Measurements from ENCODE around the gene ZHX3. TPM values are rescaled to one million over a fixed set of nuclear protein-coding genes. Genes with fewer than 3 reads are reported as not detected.

The ZHX3 gene
- total RNA-seq, 5 donors from 2014 or later (not counting 1 experiment from before 2014, with no cell fraction given) = 7.0 to 11.1 (median 10.5) TPM

- H3K4me1 Mint-ChIP-seq = peaks cover 72 to 74% (median 73%) of the 10 kb centered on the region in 3 donors
- peak; percentile 8 to 21 (median 16) for ATAC-seq (replicated peaks in 1 of 4)
- Histone ChIP-seq H3K27me3 (replicated peaks in 1 of 2; ENCODE audit: control insufficient read depth in 2 of 2, extremely low read depth in 1 of 2, insufficient read depth in 2 of 2, low read length in 1 of 2) (no peaks in the 10 kb centered on the region), H3K4me3 (ENCODE audit: control insufficient read depth in 1 of 2, extremely low read depth in 1 of 2, low read length in 1 of 2) (peak overlapping the region; percentile 76 to 97), H3K4me1 (ENCODE audit: control insufficient read depth in 1 of 2, extremely low read depth in 1 of 2, insufficient read depth in 2 of 2, low read length in 2 of 2) (peaks cover 55 to 74% of the 10 kb centered on the region in 2 experiments), H3K9me3 (no peaks in the 10 kb centered on the region), H3K36me3 (ENCODE audit: control insufficient read depth in 2 of 2, extremely low read depth in 1 of 2, insufficient read depth in 1 of 2, low read length in 1 of 2) (no peaks in the 10 kb centered on the region), H3K27ac (ENCODE audit: low read length) (peak overlapping the region; percentile 76)
- peak in 32 of 35 experiments; percentile 29 to 69 (median 50) for DNase-seq
- no peaks in the 10 kb centered on the region for H3K27me3 Mint-ChIP-seq
- peak overlapping the region; percentile 95 to 97 for H3K27ac Mint-ChIP-seq
- no peaks in the 10 kb centered on the region for H3K36me3 Mint-ChIP-seq
- H3K4me3 Mint-ChIP-seq = peak overlapping the region; percentile 86 to 90 (median 89)
- no peaks in the 10 kb centered on the region for H3K9me3 Mint-ChIP-seq
- CTCF ChIA-PET = interaction anchor here (1.0 to 2.0 kb wide), 3 partner anchors 19 to 20 kb away, joined by 3 to 10 read pairs (median 3); no protein-coding TSS in a partner anchor
- under 1% methylated on average over 58 of the region's 66 CpGs for WGBS (ENCODE audit: insufficient coverage)
- POLR2A ChIA-PET = no interaction called here
These were observed 179.7 kb downstream of the ZHX3 start for GRCh38 chr20:41137614-41138474.

DNA sequence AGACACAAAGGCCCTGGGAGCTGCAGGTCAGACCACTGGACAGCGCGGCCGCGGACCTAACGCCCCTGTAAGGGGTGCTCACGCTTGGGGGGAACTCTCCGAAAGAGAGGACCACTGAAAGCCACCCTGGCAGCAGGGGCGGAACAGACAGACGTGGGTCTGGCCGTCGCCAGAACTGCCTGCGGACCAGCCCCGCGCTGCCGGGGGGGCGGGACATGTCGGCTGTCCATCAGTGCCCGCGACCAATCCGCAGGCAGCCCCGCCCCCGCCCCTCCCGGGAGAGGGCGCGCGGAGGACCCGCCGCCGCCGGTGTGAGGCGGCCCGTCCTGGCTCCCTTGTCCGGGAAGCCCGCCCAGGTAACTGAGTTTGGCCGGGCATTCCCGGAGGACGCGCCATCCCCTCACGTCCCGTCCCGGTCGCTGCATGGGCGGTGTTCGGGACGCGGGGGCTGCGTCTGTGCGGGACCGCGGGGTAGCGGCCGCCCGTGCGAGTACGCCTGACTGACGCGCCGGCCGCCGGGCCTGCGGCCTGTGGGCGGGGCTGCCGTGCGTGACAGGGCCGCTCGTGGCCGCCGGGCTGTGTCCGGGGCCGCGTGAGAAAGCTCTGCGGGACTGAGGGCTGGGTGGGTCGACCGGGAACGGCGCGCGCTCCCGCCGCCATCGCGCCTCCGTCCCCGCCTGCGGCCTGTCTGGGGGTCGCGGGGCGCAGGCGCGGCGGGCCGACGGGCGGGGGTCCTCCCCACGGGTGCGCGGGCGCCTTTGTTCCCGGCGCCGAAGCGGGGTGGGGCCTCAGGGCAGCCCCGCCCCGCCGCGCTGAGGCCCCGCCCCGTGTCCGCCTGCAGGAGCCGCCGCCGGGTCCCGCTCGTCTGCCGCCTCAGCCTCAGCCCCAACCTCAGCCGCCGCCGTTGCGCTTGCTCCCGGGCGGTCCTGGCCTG is 180.6 kb downstream of the ZHX3 start, which contains the start of gene PLCG1:
Gene PLCG1, plus strand, starts transcription at position 864 of the 934 bp plus-strand sequence. CDS start 99 bp downstream, outside the sequence.
- peak; percentile 75 to 79 (median 76) for ATAC-seq (replicated peaks in 1 of 4)

DNA sequence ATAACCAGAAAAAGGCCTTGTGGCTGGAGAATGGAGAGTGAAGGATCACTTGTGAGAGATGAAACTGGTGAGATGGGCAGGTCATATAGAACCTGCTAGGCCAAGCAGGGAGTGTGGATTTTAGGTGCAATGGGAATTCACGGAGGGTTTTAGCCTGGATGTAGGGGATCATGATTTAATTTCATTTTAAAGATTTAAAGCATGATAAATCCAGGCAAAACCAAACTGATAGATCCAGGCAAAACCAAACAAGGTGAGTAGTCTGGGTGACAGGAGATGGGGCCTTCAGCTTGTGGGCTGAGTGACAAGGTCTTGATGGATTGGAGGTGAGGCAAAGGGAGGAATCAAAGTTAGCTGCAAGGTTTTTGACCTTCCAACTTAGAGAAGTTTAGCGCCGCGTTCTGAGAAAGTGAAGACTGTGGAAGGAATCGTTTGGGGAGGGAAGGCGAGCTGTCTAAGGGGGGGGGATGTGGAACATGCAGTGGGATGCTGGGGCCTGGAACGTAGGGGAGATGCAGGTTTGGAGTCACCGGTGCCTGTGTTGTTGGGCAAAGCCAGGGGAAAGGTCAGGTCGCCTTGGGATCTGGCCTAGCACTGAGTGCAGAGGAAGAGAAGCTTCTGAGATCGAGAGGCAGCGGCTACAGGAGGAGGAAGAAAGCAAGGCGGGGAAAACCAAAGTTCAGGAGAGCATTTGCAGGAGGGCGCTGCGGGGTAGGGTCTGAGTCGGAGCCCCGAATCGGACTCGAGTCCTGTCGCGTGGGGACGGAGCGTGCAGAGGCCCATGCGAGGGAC is 181.4 kb downstream of the ZHX3 start:
- Histone ChIP-seq H3K9me3 (no peaks in the 10 kb centered on the region), H3K4me1 (ENCODE audit: control insufficient read depth in 1 of 2, extremely low read depth in 1 of 2, insufficient read depth in 2 of 2, low read length in 2 of 2) (peaks cover 37 to 57% of the 10 kb centered on the region in 2 experiments), H3K4me3 (ENCODE audit: control insufficient read depth in 1 of 2, extremely low read depth in 1 of 2, low read length in 1 of 2) (peak overlapping the region; percentile 51 to 58), H3K27ac (ENCODE audit: low read length) (peak overlapping the region; percentile 38), H3K36me3 (ENCODE audit: control insufficient read depth in 2 of 2, extremely low read depth in 1 of 2, insufficient read depth in 1 of 2, low read length in 1 of 2) (no peaks in the 10 kb centered on the region), H3K27me3 (replicated peaks in 1 of 2; ENCODE audit: control insufficient read depth in 2 of 2, extremely low read depth in 1 of 2, insufficient read depth in 2 of 2, low read length in 1 of 2) (no peaks in the 10 kb centered on the region)
- ATAC-seq (replicated peaks in 1 of 4) (no peak), DNase-seq (peak in 2 of 35 experiments; percentile 36 to 42)
- CTCF ChIA-PET = interaction anchor here (0.6 to 3.7 kb wide), 29 partner anchors 9 to 205 kb away, joined by 3 to 57 read pairs (median 5); partner anchors contain the start of gene LPIN3 (in 2 of the 2)
- peak overlapping the region; percentile 81 to 93 for H3K27ac Mint-ChIP-seq
- peak overlapping the region; percentile 82 to 89 (median 86) for H3K4me3 Mint-ChIP-seq
- no peaks in the 10 kb centered on the region for H3K36me3 Mint-ChIP-seq
- no peaks in the 10 kb centered on the region for H3K27me3 Mint-ChIP-seq
- POLR2A ChIA-PET = interaction anchor here in 1 of 2 donors (0.7 kb wide), 1 partner anchor 37 kb away, joined by 3 read pairs; no protein-coding TSS in a partner anchor
- H3K4me1 Mint-ChIP-seq = peaks cover 54 to 59% (median 55%) of the 10 kb centered on the region in 3 donors
- H3K9me3 Mint-ChIP-seq = no peaks in the 10 kb centered on the region
- WGBS (ENCODE audit: insufficient coverage) = 44% methylated on average over 23 of the region's 23 CpGs

More for the DNA sequence above, 180.6 kb downstream of the ZHX3 start, which contains the start of gene PLCG1:
- peak; percentile 52 to 90 (median 73) for DNase-seq
- Histone ChIP-seq H3K27ac (ENCODE audit: low read length) (peak within 1 kb of the TSS; percentile 76), H3K4me3 (ENCODE audit: control insufficient read depth in 1 of 2, extremely low read depth in 1 of 2, low read length in 1 of 2) (peak within 1 kb of the TSS; percentile 76 to 97), H3K27me3 (replicated peaks in 1 of 2; ENCODE audit: control insufficient read depth in 2 of 2, extremely low read depth in 1 of 2, insufficient read depth in 2 of 2, low read length in 1 of 2) (no peaks in the 10 kb centered on the region), H3K9me3 (no peaks in the 10 kb centered on the region), H3K36me3 (ENCODE audit: control insufficient read depth in 2 of 2, extremely low read depth in 1 of 2, insufficient read depth in 1 of 2, low read length in 1 of 2) (no peaks in the 10 kb centered on the region), H3K4me1 (ENCODE audit: control insufficient read depth in 1 of 2, extremely low read depth in 1 of 2, insufficient read depth in 2 of 2, low read length in 2 of 2) (peaks cover 46 to 66% of the 10 kb centered on the region in 2 experiments)
- CTCF ChIA-PET = interaction anchor here (1.0 to 3.7 kb wide), 12 partner anchors 8 to 203 kb away, joined by 3 to 57 read pairs (median 12); partner anchors contain the start of gene LPIN3 (in 1 of the 2)
- no peaks in the 10 kb centered on the region for H3K9me3 Mint-ChIP-seq
- H3K4me1 Mint-ChIP-seq = peaks cover 63 to 66% (median 64%) of the 10 kb centered on the region in 3 donors
- H3K27me3 Mint-ChIP-seq = no peaks in the 10 kb centered on the region
- H3K4me3 Mint-ChIP-seq = peak within 1 kb of the TSS; percentile 86 to 90 (median 89)
- POLR2A ChIA-PET = interaction anchor here in 1 of 2 donors (0.6 to 0.7 kb wide), 2 partner anchors 36 to 65 kb away, joined by 3 read pairs; no protein-coding TSS in a partner anchor
- H3K36me3 Mint-ChIP-seq = no peaks in the 10 kb centered on the region
- WGBS (ENCODE audit: insufficient coverage) = under 1% methylated on average over 121 of the region's 121 CpGs
- peak within 1 kb of the TSS; percentile 95 to 97 for H3K27ac Mint-ChIP-seq

DNA sequence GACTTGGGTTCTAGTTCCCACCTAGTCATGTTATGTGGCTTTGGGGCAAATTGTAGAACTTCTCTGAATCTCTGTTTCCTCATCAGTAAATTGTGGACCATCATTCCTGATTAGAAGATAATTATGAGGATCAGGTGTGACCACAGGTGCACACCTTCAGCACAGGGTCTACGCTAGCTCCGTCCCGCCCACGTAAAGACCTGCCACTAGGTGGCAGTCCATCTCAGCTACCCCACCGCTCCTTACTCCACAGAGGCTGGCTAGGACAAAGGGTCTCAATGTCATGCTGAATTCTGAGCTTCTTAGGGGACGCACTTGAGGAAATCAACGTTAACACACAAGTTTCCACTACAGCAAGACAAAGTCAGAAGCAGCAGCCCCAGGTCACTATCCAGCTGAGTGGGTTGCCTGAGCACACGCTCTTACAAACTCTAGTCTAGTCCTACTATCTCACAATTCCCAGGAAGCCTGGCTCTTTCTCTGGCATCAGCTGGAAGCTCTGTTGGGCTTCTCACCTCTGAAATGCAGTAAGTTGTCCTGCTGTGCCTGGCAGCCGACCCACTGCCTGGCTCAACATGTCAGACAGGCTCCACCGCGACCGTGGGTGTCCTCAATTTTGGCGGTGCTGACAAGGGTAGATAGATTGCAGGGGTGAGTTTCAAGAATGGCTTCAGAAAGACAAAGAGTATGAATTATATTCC is 182.2 kb downstream of the ZHX3 start:
- Mint-ChIP-seq H3K27ac (peak overlapping the region; percentile 81 to 93), H3K4me3 (peak overlapping the region; percentile 82 to 89 (median 86)), H3K36me3 (no peaks in the 10 kb centered on the region), H3K4me1 (peaks cover 46 to 51% (median 48%) of the 10 kb centered on the region in 3 donors), H3K27me3 (no peaks in the 10 kb centered on the region), H3K9me3 (no peaks in the 10 kb centered on the region)
- H3K27ac ChIP-seq (ENCODE audit: low read length) = no peak overlapping the region
- POLR2A ChIA-PET = interaction anchor here in 1 of 2 donors (0.9 kb wide), 1 partner anchor 96 kb away, joined by 4 read pairs; no protein-coding TSS in a partner anchor
- WGBS (ENCODE audit: insufficient coverage) = 19% methylated on average over 8 of the region's 13 CpGs
- ATAC-seq (replicated peaks in 1 of 4) (peak in 1 of 4 experiments; percentile 25), DNase-seq (peak in 32 of 35 experiments; percentile 27 to 84 (median 56))
- H3K36me3 ChIP-seq (ENCODE audit: control insufficient read depth in 2 of 2, extremely low read depth in 1 of 2, insufficient read depth in 1 of 2, low read length in 1 of 2) = no peaks in the 10 kb centered on the region
- no peak overlapping the region for H3K4me3 ChIP-seq (ENCODE audit: control insufficient read depth in 1 of 2, extremely low read depth in 1 of 2, low read length in 1 of 2)
- no peaks in the 10 kb centered on the region for H3K9me3 ChIP-seq
- no peaks in the 10 kb centered on the region for H3K27me3 ChIP-seq (replicated peaks in 1 of 2; ENCODE audit: control insufficient read depth in 2 of 2, extremely low read depth in 1 of 2, insufficient read depth in 2 of 2, low read length in 1 of 2)
- CTCF ChIA-PET = interaction anchor here (0.6 to 3.7 kb wide), 36 partner anchors 10 to 205 kb away, joined by 3 to 57 read pairs (median 4); partner anchors contain the start of gene LPIN3 (in 2 of the 2)
- H3K4me1 ChIP-seq (ENCODE audit: control insufficient read depth in 1 of 2, extremely low read depth in 1 of 2, insufficient read depth in 2 of 2, low read length in 2 of 2) = peaks cover 30 to 49% of the 10 kb centered on the region in 2 experiments
